LNCAP (cell line): Measurements from ENCODE around the gene CSMD2.

ENCODE experiments used
- TF ChIP-seq, protein P1 (sequence below): fragments of 450-650 bp; IDR thresholded peaks from 2 replicates; pipeline ENCODE4 v1.5.1; 2017; ENCODE audit warnings: mild to moderate bottlenecking

The CSMD2 gene

DNA sequence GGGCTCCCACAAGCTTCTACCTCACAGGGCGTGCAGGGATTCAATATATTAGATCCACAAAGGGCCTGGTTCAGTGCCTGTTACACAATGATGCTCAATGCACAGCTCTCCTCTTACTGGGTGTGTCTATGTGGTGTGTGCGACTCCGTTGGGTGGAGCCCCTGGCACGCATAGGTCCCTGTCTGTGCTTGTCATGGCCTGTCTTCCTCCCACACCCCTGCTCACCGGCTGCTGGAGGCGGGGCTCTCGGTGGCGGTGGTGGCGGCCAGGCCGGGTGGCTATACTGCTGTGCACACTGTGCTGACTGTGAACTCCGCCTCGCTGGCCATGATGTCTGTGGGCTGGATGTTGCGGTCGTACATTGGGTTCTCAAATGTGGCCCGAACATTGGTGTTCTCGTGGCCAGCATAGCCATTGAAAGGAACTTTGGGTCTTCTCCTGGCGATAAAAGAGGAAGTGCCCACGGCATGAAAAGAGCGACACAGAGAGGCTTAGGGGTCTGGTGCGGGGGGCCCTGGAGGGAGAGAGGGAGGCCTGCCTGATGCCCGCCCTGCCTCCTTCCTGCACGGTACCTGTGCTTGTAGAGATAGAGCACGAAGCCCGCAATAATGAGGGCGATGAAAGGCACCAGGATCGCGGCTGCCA lies 645.7 kb downstream of the CSMD2 start:
- TF ChIP-seq, protein P1, sequence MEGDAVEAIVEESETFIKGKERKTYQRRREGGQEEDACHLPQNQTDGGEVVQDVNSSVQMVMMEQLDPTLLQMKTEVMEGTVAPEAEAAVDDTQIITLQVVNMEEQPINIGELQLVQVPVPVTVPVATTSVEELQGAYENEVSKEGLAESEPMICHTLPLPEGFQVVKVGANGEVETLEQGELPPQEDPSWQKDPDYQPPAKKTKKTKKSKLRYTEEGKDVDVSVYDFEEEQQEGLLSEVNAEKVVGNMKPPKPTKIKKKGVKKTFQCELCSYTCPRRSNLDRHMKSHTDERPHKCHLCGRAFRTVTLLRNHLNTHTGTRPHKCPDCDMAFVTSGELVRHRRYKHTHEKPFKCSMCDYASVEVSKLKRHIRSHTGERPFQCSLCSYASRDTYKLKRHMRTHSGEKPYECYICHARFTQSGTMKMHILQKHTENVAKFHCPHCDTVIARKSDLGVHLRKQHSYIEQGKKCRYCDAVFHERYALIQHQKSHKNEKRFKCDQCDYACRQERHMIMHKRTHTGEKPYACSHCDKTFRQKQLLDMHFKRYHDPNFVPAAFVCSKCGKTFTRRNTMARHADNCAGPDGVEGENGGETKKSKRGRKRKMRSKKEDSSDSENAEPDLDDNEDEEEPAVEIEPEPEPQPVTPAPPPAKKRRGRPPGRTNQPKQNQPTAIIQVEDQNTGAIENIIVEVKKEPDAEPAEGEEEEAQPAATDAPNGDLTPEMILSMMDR: no peak

DNA sequence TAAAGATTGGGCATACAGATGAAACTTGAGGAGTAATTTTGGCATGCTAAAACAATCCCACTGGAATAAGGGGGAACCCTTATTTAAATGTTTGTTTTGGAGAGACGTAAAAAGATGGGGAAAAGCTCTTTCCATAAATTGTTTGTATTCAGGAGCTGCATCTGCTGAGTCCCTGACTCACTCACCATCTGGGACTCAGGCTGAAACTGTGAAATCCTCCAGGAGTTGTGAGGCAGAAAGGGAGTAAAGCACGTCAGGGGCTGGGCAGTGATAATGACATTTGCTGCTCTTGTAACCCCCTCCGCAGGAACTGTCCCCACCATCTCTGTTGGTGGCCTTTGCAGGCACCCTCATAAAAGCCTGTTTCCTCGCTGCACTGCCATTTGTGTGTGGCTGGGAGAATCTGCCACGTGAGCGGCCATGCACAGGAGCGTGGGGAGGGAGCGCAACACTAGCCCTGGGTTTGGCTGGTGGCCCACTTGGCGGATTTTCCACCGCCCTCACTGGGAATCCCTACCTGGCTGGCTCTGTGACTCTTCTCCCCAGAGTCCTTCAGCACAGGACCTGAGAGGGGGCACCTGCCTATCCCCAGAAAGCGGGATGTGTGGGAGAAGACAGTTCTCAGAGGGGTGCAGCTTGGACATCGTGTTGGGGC lies 647.3 kb downstream of the CSMD2 start:
- TF ChIP-seq, protein P1: no peak

DNA sequence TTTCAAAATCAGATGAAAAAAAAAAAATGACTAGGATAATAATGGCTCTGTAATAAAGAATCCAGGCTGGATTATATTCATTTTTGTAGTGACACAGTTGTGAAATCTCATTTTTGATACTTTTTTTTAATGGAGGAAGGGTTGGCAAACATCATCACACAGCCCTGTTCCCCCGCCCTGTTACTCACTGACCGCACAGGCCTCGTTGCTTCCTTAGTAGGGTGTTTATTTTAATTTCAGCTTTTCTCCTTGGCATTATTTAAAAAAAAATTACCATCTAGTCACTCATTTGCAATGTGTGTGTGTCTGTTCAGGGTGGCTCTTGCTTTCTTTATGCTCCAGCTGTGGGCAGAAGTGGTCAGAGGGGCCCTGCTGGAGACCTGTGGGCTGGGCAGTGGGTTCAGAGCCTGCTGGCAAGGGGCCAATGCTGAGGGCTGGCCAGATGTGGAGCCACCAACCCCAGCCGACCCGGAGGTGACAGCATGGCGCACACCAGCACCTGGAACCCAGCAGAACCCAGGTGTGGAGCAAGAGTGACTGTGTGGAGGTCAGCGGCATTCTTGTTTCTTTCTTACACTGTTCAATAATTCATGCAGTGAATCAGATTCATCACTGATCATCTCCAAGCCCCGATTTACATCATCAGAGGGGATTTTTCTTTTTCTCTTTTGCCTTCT lies 648.0 kb downstream of the CSMD2 start:
- TF ChIP-seq, protein P1: no peak

DNA sequence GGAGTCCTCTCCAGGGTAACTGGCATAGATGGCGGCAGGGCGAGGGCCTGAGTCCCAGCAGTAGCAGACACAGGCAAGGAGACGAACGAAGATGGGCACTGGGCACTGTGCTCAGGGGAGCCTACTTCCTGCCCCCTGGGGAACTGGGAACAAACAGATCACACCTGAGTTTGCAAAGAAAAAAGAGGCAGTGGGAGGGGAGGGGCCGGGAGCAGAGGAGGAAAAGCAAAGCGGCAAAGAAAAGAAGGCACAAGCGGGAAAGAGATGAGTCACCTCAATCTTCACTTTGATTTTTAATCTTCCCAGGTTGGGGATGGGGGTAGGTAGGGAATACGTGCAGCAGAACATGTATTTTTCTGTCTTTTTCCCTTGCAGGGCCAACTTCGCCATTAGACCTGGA lies 648.6 kb downstream of the CSMD2 start:
- TF ChIP-seq, protein P1: no peak

DNA sequence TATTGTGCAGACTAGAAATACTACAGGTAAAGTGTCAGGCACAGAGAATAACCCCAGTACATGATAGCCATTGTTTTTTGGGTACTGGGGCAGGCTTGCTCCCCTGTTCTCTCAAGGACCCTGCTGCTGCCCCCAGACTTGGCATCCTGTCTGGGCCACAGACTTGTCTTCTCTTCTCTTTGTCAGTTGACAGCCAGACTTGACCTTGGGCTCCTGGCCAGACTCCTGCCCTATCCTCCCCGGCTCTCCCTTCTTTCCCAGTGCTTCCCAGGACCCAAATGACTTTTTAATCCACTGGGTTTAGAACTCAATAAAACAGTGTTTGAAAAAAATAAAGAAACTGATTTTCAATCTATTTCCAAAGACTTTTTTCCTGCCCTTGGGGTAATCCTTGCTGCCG lies 649.4 kb downstream of the CSMD2 start:
- TF ChIP-seq, protein P1: no peak

DNA sequence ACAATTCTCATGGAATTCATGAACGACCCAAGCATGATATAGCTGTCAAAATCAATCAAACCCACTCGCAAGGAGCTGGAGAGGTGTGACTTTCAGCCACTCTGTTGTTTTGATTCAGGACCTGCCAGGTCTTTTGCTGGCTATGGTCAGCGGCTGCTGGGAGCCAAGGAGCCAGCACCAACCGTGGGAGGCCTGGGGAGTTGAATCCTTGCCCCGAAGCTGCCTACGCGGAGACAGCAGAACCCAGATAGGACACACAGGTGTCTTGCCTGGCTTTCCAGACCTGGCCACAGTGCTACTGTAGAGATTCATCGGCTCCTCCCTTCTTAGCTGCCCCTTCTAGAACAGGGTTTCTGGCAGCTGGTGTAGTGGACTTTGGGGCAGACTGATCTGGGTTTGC lies 649.9 kb downstream of the CSMD2 start:
- TF ChIP-seq, protein P1: no peak

DNA sequence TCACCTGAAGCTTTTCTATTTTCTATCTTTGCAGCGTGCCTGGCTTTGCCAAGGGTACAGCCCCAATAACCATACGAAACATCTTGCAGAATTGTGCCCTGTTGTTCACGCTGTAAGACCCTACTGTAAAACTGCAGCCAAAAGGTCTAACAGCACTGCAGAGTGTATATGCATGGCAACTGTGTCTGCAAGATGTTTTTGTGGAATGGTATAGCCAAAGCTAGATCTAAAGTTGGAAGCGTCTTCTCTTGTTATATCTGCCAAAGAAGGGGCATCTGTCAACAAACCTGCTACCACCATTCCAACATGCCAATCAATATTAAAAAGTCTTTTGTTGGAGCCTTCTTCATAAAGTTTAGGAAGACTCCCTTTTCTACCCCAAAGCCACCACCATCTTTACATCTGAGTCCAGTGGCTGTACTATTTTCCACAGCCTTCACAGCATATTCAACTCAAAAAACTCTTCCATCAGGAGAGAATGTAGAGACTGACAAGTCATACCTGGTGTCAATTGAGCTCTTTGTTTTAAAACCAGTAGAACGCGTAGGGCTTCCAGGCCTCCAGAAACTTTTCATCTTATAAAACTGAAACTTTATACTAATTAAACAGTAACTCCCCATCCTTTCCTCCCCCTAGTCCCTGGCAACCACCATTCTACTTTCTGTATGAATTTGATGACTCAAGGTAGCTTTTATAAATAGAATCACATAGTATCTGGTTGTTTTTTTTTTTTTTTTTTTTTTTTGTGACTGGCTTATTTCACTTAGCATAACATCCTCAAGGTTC lies 652.6 kb downstream of the CSMD2 start:
- TF ChIP-seq, protein P1: no peak
